Neural crest cell (in vitro differentiated cells): ENCODE data around the gene TRIM10. TPM values are rescaled to one million over a fixed set of nuclear protein-coding genes. Genes with fewer than 3 reads are reported as not detected.

ENCODE experiments used
- DNase-seq: peaks from one replicate; pipeline ENCODE4 v3.0.0; 2021; ENCODE audit warnings: low read depth, mixed read lengths, low spot score
- H3K27ac Mint-ChIP-seq: one replicate; pipeline ENCODE4 v1.8.0; 2021; ENCODE audit warnings: mild to moderate bottlenecking, mixed read lengths; ENCODE audit not compliant: unreplicated experiment
- H3K27me3 Mint-ChIP-seq: 2 replicates; pipeline ENCODE4 v1.8.0; 2021; ENCODE audit warnings: low read depth, mild to moderate bottlenecking, mixed read lengths
- H3K36me3 Mint-ChIP-seq: 2 replicates; pipeline ENCODE4 v1.8.0; 2021; ENCODE audit warnings: low read depth, mild to moderate bottlenecking, mixed read lengths
- H3K4me1 Mint-ChIP-seq: 2 replicates; pipeline ENCODE4 v1.8.0; 2021; ENCODE audit warnings: mixed read lengths
- H3K4me3 Mint-ChIP-seq: one replicate; pipeline ENCODE4 v1.8.0; 2021; ENCODE audit warnings: mild to moderate bottlenecking, mixed read lengths
- H3K9me3 Mint-ChIP-seq: 2 replicates; pipeline ENCODE4 v1.8.0; 2021; ENCODE audit warnings: mixed read lengths
- CTCF ChIP-seq: fragments of 200-600 bp; sonication (generic); conservative IDR thresholded peaks from 2 replicates; pipeline ENCODE4 v1.5.0; 2021; ENCODE audit warnings: antibody characterized with exemption, mild to moderate bottlenecking
- total RNA-seq: library from RNA; stranded (reverse); gene quantifications from 2 replicates; pipeline ENCODE4 v1.2.1, GENCODE V29; 2021

Gene TRIM10
- total RNA-seq, 1 donor from 2014 or later, result not detected

DNA sequence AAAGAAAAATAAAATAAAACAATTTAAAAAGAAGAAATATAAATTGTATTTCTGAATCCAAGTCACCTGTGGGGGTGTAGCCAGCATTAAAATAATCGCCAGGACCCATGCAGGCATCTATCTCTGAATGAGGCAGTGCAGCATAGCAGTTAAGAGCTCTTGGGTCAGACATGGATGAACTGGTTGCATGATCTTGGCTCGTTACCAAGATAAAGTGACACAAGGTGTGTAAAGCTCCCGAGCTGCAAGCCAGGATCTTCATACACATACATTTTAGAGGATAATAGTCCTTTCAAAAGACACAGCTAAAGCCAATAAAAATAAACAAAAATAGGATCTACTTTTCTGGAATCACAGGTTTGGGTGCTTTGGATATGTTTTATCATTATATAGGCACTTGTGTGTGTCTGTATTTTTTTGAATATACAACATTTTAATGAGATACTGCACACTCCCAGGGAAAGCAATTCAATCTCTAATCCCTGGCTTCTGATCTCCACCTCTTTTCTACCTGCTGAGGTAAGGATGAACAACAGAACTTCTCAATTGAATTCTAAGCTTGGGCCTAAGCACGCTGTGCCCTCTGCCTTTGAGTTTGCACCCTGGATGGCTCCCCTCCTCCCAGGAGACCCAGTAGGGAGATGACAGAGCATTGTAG, 8.9 kb downstream of the TRIM10 start:
- TF ChIP-seq CTCF, result no peak
- Mint-ChIP-seq H3K4me1 (no peaks in the 10 kb centered on the region), H3K27ac (no peak overlapping the region), H3K27me3 (peaks cover 73% of the 10 kb centered on the region), H3K4me3 (no peak overlapping the region), H3K9me3 (no peaks in the 10 kb centered on the region), H3K36me3 (no peaks in the 10 kb centered on the region)
- DNase-seq, result no peak

DNA sequence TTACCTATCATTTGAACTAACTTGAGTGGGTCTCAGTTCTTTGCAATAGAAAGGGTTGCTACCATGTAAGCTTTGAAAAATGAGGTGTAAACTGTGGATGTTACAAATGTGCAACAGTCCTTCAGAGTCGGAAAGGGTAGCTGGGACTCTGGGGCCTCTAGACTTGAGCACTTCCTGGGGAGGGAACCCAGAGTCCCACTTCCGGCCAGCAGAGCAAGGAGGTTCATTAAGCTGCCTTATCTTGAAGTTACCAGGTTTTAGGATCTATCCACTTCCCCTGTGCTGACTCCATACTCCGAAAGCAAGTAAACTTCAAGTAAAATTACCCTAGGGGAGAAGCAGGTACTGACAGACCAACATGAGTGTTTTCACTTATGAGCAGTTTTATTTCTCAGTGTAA, 9.4 kb downstream of the TRIM10 start:
- H3K27ac Mint-ChIP-seq, result no peak overlapping the region
- peaks cover 67% of the 10 kb centered on the region for H3K27me3 Mint-ChIP-seq
- no peak overlapping the region for H3K4me3 Mint-ChIP-seq
- DNase-seq, result no peak
- no peak for TF ChIP-seq CTCF
- H3K4me1 Mint-ChIP-seq, result no peaks in the 10 kb centered on the region
- H3K9me3 Mint-ChIP-seq, result no peaks in the 10 kb centered on the region
- H3K36me3 Mint-ChIP-seq, result no peaks in the 10 kb centered on the region

DNA sequence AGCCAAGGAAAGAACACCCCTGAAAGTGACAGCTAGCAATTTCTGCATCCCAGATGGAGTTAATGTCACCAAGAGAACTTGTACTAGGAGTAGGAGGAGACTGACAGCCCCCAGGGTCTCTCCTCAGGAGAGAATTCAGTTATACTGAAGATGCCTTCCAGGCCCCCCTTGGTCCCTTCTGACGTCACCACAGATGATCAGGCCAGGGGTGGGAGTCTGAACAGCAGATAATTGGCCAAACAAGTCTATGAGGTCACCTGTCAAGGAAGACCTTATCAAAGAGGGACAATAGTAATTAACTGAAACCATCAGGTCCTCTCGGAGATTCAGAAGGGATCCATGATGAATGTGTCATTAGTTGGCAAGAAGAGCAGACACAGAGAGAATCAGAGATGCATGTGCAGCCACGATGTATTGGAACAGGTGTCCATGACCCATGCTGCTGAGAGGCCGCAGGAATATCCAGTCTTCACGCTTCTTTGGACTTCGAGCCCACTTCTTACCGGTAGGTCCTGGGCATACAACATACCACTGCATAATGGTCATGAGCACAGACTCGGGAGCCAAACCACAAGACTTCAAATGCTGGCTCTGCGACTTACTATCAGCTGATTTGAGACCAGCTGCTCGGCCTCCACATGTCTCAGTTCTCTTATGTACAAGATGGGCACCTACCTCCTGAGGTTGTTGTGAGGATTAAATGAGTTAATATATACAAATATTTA, 10.2 kb downstream of the TRIM10 start:
- Mint-ChIP-seq H3K4me1 (no peaks in the 10 kb centered on the region), H3K27ac (no peak overlapping the region), H3K9me3 (no peaks in the 10 kb centered on the region), H3K27me3 (peaks cover 61% of the 10 kb centered on the region), H3K4me3 (no peak overlapping the region), H3K36me3 (no peaks in the 10 kb centered on the region)
- DNase-seq, result no peak
- no peak for TF ChIP-seq CTCF

DNA sequence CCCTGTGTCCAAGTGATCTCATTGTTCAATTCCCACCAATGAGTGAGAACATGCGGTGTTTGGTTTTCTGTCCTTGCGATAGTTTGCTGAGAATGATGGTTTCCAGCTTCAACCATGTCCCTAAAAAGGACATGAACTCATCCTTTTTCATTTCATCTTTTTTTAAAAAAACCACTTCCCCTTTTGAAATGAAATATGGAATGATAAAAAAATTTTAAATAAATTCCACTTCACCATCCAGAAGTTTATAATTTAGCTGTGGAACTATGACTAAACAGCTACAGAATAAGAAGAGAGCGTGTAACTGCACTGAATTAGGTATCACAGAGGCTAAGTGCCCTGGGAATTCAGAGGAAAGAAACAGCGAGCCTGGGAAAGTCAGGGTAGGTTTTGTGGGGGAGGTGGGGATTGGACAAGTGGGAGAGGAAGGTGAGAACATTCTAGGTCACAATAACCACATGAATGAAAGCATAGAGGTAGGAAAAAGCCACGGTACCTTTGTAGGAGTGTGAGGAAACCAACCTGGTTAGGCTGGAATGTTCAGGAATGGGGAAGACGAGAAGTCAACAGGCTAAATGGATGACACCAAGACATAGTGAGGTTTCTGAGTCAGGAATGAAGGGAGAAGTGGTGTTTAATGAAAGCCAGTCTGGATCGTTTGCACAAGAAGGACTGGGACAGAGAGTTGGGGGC, 11.0 kb downstream of the TRIM10 start:
- DNase-seq, result no peak
- H3K4me1 Mint-ChIP-seq, result no peaks in the 10 kb centered on the region
- H3K9me3 Mint-ChIP-seq, result no peaks in the 10 kb centered on the region
- H3K4me3 Mint-ChIP-seq, result no peak overlapping the region
- TF ChIP-seq CTCF, result no peak
- peaks cover 62% of the 10 kb centered on the region for H3K27me3 Mint-ChIP-seq
- no peaks in the 10 kb centered on the region for H3K36me3 Mint-ChIP-seq
- H3K27ac Mint-ChIP-seq, result no peak overlapping the region

DNA sequence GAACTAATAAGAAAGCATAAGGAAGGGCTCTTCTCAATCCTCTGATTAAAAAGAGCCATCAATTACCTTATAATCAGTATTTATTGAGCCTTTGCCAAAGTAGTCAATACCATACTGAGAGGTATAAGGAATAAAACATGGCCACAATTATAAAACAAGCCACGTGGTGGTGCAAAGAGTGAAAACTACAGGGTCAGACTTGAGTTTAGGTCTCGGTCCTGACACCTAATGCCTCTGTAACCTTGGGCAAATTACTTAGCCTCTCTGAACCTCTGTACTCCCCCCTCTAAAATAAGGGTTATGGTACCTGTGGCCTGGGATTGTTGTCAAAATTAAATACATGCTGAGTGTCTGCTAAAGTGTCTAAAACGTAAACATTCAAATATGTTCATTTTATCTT, 11.8 kb downstream of the TRIM10 start:
- Mint-ChIP-seq H3K9me3 (no peaks in the 10 kb centered on the region), H3K27me3 (peaks cover 62% of the 10 kb centered on the region), H3K4me3 (no peak overlapping the region), H3K27ac (no peak overlapping the region), H3K36me3 (no peaks in the 10 kb centered on the region), H3K4me1 (no peaks in the 10 kb centered on the region)
- no peak for TF ChIP-seq CTCF
- no peak for DNase-seq
